Amygdala (tissue), 56 donors: ENCODE measurements around the gene MPP1.
"Not testable (repeated sequence)": the region's sequence is repeated elsewhere in the genome, so short reads cannot be mapped to it uniquely, and the experiment has no call there.

Source experiments
- DNase-seq, 56 donors: peaks; one replicate each; lab custom pipeline; 2025; lab: John Stamatoyannopoulos, UW

MPP1 gene

DNA sequence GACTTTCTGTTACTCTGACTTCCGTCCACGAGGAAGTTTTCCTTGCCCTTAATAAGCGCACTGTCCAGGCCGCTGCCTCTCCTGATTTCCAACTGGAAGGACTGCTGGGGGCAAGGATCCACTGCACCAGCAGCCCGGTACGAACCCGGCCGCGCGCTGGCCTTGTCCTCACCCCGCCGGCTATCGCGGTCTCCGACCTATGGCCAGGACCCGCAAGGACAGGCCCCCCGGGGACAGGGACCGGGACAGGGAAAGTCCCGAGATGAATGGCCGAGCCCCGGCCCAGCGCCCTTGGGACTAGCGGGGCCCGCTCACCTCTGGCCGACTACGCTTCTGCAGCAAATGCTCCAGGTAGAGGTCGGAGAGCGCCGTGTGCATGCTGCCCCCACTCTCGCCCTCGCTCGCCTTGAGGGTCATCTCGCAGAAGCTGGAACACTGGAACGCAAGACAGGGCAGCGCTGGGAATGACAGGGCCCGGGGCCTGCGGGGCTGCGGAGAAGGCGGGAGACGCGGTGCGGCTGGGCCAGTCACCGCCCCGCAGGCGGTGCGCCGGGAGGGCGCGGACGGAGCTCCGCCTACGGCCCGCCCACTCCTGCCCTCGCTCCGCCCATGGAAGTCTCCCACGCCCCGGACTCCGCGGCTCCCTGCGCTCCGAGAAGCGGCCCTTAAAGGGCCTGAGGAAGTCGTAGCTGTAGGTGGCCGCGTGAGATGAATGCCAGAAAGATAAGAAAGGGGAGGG is at the start of gene MPP1:
MPP1 (minus strand) TSS at position 529 of the 739 bp plus-strand sequence; CDS start at position 417, 112 bp downstream.
- DNase-seq = peak in 50 of 56 donors; percentile 3 to 76 (median 40)

DNA sequence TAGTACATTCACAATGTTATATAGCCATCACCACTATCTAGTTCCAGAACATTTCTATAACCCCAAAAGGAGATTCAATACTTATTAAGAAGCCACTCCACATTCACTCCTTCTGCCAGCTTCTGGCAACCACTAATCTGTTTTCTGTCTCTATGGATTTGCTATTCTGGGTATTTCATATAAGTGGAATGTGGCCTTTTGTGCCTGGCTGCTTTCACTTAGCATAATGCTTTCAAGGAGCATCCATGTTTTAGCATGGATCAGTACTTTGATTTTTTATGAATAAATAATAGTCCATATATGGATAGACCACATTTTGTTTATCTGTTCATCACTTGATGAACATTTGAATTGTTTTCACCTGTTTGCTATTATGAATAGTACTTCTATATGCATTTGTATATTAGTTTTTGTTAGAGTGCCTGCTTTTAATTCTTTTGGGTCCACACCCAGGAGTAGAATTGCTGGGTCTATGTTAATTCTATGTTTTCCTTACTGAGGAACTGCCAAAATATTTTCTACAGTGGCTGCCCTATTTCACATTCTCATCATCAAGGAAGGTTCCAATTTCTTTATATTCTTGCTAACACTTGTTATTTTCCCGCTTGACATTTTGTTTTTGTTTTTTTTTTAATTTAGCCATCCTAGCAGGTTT is 45.8 kb upstream of the MPP1 start:
- DNase-seq = no peak

DNA sequence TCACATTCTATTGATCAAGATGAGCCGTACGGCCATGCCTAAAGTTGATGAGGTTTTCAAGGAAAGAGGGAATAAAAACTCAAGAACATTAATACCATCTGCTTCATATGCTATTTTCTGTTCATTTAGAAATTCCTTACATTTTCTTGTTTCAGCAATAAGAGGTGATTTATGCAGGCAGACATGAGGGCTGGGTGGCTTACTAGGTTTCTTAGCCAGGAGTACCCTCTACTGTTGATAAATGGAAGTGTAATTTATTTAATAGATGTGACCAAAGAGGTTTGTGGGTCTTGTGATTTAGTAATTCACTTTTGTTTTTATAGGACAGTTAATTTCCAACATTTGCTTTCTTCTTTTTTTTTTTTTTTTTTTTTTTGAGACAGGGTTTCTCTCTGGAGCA is 35.6 kb upstream of the MPP1 start:
- no peak for DNase-seq

DNA sequence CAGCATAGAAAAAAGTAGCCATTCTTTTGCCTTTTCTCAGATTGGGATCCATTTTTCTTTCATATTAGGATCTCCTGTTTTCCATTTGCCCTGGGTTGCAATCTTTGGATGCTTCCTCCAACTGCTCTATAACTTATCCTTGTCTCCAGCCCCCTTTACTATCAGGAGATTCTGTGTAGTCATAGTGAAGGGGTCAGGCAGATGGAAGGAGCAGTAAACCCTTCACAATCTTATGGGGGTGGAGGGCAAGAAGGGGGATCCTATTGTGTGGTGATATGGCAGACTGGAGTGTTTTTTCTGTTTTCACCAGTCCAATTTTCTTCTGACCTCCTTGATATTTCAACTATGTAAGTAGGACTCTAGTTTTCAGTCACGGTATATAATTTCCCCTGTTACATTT is 30.9 kb upstream of the MPP1 start:
- no peak for DNase-seq

DNA sequence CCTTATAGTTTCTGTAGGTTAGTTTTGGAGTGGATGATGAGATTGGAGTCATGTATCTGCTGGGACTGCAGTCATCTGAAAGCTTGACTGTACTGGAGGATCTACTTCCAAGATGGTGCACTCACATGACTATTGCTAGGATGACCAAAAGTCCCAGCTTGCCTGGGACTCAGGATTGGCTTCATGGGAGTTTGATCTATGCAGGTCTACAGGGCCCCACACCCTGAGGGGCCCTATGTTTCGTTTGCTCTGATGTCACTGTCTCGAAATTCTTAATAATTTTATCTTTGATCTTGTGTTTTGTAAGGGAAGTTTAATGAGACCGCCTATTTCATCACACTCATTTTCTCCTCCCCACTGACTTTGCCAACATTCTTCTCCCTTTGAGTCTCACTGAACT is 29.3 kb upstream of the MPP1 start, which contains the start of gene SMIM9:
SMIM9 (minus strand) TSS at position 101 of the 400 bp plus-strand sequence. CDS start 3,806 bp downstream, outside the sequence.
- no peak for DNase-seq

DNA sequence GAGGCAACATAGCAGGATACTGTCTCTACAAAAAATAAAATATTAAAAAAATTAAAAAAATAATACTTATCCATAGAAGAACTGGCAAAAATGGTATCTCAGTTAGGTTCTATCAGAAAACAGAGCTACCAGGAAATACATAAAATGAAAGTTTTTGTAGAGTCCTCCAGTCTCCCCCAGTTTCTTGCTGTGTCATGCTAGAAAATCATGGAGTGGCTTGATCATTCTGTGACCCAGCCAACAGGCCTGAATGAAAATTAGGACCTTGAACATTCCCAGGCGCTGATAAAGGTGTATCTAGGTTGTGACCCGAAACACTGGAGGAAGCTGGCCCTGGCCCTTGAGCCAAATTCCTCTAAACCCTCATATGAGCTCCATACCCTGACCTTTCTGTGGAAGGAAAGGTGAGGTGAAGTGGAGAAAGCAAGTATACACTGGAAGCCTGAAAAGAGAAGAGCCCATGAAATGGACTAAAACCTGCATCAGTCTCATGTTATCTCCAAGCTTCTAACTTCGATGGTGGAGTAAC is 28.5 kb upstream of the MPP1 start:
- no peak for DNase-seq

DNA sequence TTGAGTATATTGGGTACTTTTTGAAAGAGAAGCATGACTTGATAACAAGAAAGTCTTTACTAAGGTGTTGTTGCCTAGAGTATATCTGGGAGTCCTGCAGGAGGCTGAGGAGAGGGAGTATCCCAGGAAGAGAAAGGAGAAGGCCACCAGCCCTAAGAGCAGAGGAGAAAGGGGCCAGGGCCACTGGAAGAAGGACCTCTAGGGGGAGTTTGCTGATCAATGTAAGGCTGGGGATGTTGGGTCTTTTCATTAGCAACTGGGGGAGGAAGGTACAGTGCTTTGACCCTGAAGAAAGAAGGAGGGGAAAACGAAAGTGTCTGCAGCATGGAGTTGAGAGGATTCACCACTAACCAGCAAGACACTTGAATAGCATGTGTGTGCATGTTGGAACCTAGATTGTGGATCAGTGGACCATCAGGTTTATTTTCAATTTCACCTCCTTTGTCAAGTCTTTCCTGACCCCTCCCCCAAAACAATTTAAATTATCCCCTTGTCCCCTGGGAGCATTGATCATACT is 24.7 kb upstream of the MPP1 start:
- no peak for DNase-seq

DNA sequence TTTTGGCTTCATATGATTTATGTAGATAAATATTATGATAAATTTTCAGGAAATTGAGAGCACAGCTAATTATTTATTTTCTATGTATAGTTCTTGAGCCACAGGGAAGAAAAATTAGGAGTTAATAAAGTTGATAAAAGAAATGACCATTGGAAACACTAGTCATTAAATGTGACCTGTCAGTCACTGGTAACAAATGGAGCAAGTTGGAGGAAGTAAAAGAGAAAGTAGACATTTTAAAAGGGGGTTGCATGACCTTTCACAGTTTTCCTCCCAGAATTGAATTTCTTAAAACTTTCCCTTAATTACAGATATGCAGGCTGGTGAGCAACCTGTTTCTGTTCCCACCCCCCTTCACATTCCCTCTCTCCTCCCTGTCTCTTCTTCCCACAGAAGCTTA is 23.8 kb upstream of the MPP1 start:
- no peak for DNase-seq

DNA sequence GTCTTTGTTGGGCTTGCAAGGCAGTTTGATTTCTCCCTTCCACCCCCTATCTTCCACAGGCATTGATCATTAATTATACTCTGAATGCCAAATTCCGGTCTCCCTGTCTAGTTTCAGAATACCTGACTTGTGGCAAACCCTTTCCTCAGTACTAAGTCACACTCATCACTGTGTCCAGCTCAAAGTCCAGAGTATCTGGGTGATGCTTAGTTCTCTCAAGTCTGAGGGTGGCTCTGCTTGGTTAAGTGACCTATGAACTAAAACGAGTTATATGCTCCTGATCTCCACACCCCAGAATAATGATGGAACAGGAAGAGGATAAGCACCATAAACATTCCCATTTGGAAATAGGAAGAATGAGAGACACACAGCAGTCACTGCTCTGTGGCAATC is 22.7 kb upstream of the MPP1 start:
- DNase-seq = no peak

DNA sequence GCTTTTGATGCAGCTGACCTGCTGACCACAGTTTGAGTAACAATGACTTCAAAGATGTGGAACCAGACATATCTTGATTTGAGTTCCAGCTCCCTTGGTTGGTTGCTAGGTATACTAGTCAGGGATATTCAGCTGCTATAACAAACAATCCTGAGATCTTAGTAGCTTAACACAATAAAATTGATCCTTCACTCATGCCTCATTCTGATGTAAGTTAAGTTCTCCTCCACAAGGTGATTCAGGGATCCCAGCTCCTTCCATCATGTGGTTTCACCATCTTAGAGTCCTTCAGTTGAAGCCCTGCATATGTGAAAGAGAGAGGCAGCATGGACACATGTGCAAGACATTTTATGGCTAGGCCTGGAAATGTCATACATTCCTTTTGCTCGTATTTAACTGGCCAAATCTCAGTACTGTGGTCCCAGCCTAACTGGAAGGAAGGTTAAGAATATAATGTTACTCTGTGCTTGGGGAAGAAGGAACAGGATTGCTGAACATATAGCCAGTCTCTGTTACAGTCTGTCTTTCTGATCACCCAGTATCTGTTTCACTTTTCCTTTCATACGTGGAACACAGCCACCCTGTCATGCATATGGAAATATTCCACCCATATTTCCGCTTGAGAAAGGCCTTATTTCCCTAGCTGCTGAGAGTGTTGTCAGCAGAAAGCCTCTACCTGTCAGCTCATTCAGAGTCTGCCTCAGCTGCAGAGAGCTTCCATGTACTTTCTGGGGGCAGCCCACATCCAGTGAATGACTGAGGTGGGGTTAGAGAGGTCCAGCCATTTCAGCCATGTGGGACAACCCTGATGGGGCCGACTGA is 22.1 kb upstream of the MPP1 start:
- no peak for DNase-seq

DNA sequence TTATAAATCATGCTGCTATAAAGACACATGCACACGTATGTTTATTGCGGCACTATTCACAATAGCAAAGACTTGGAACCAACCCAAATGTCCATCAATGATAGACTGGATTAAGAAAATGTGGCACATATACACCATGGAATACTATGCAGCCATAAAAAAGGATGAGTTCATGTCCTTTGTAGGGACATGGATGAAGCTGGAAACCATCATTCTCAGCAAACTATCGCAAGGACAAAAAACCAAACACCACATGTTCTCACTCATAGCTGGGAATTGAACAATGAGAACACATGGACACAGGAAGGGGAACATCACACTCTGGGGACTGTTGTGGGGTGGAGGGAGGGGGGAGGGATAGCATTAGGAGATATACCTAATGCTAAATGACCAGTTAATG is 20.3 kb upstream of the MPP1 start:
- not testable (repeated sequence) for DNase-seq

DNA sequence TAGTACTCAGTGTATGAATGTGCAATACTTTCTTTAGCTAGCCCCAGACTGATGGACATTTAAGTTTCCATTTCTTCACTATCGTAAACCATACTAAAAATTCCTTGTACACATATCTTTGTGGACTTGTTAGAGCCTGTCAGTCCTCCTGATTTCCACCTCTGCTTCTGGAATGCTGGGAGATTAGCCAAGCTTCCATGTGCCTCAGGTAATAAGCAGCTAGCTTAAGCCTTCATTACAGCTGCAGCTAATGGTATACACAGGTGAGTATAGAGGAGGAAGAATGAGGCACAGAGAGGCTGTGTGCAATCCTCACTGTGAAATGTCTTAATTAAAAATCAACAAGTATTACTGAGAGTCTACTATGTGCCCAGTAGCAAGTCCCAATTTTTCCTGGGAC is 19.4 kb upstream of the MPP1 start:
- DNase-seq = no peak

DNA sequence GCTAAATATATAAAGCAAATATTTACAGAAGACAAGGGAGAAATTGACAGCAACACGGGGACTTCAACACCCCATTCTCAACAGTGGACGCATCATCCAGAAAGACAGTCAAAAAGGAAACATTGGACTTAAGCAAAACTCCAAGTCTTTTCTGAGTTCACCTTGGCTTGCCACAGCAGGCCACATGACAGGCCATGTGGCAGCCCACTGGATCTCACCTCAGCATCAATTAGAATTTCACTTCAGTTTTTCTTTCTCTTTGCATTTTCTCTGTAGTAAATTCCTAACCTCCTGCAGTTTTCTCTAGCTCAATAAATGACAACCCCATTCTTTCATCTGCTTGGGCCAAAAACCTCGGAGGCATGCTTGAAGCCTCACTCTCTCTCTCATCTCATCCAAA is 16.7 kb upstream of the MPP1 start:
- DNase-seq = no peak

DNA sequence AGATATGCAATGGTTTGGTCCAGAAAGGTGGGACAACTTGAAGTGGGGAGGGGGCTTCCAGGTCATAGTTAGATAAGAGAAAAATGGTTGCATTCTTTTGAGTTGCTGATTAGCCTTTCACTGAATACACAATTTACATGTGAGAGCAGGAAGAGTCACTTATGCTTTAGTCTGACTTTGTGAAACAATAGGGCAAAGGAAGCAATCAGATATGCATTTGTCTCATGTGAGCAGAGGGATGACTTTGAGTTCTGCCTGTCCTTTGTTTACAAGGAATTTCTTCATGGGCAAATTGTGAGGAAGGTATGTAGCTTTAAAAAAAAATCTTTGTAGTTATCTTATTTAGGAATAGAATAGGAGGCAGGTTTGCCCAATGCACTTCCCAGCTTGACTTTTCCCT is 16.2 kb upstream of the MPP1 start:
- DNase-seq = no peak

DNA sequence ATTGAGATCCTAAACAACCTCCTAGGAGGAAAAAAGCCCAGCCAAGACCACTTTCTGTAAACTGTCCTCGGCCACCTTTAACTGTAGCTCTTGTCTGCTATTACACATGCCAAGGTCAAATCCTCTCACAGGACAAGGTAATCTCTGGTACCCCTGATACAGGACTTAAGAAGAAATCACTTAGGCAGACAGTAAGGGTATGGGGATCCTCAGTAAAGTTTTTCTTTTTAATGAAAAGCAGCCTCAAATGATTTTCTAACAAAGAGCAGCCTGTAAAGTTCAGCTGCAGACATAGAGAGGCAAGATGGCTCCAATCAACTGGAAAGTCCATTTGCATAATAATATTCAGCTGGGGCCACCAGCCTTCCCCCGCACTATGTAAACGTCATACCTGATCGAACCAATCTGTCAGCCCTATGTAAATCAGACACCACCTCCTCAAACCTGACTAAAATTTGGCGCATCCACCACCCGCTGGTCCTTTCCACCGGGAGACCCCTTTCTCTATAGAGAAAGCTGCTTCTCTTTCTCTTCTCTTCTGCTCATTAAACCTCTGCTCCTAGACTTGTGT is 14.6 kb upstream of the MPP1 start:
- DNase-seq = no peak

DNA sequence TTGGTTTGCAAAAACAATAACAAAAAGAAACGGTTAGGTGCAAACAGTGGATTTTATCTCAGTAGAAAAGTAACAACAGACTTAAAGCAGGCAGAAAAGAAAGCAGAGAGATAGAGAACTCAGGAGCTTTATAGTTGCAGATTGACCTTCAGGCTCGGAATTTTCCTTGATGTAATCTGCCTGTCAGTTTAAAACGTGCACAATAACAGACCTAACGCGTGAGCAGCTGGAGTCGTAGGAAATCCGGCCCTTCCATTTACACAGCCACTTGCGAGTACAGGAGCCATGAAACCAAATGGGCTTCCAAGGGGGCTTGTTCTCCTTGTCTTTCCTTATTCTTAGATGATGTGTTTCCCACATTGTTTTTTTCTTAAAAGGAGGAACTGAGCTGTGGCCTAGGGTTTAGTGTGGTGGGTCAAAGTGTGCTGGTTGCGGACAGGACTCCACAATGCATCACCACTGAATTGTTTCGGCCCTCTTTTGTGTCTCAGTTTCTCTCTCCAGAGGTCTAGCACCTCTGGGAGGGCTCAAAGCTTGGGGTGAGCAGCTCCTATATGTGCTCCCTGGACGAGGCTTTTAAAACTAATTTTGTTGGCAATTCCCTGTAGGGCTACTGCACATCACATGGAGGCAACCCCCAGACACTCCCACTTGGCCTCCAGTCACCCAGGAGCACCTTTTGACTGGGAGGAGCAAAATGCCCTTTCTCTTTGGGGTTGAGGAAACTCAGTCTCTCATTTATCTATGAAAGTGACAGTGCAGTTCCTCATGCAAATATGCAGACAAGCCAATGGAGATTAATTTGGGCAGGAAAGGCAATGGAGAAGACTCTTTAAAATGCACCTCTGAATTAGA is 13.9 kb upstream of the MPP1 start:
- DNase-seq = no peak

DNA sequence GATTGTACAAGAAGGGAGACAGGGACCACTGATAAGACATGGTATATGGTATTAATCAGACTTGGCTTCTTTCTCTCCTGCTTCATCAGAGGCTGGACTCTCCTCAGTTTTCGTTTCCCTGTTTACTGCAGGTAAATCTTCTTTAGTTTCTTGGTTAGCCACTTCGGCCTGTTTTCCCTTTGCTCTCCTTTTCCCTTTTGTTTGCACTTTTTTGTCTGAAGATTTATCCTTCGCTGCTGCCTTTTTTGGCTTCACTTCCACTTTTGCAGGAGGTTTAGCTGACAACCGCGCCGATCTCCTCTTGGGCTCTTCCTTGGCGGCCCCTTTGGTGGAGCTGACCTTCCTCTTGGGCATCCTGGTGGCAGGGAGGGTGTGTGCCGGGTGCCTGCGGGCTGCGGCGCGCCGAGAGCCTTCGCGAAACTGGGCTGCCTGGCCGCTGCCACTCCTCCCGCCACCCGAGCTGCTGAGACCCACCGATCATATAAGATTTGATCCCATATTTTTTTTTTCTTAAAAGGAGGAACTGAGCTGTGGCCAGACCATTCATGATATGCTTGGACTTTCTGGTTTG is 11.8 kb upstream of the MPP1 start:
- not testable (repeated sequence) for DNase-seq

DNA sequence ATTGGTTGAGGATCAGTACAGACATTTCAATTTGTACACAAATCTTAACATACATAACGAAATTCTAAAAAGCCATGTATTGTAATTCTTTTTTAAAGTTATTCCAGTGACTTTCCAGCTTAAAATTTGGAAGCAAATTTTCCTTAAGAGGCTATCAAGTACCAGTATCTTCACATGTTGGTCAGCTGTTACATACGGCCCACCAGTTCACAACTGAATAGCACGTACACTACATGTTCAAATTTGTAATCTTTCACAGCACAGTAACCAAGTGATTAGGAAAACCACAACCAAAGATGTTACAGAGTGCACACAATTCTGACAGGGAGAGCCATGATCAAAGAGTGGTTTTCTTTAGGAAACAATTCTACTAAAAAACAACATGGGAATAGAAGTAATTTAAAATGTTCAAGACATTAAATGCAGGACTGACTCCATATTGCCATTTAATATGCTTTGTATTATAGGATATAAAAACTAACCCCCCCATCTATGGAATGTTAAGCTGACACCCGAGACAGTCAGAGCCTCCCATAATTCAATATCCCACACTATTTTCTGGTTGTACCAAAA is 11.1 kb upstream of the MPP1 start:
- not testable (repeated sequence) for DNase-seq
